RWPE2 (cell line): ENCODE data around the gene KLF14.

ENCODE experiments used
- ATAC-seq: fragments of 200-7000 bp; cut with Tn5 transposase; 3 replicates; pipeline ENCODE4 v1.9.1; 2021; ENCODE audit warnings: low read depth
- DNase-seq: peaks from one replicate; pipeline ENCODE4 v3.0.0-alpha.2; 2020; ENCODE audit warnings: low spot score
- H3K27ac ChIP-seq: fragments of 450-650 bp; 2 replicates; pipeline ENCODE4 v1.5.1; 2017; ENCODE audit warnings: mild to moderate bottlenecking; ENCODE audit not compliant: poor library complexity, severe bottlenecking
- H3K27me3 ChIP-seq: fragments of 250-450 bp; sonication (Bioruptor Pico); 2 replicates; pipeline ENCODE4 v1.5.1; 2021; ENCODE audit warnings: mild to moderate bottlenecking, moderate library complexity; ENCODE audit not compliant: insufficient read depth, poor library complexity, severe bottlenecking
- H3K36me3 ChIP-seq: fragments of 250-450 bp; sonication (Bioruptor Pico); 2 replicates; pipeline ENCODE4 v1.5.1; 2020; ENCODE audit warnings: low read depth, mild to moderate bottlenecking, moderate library complexity
- H3K4me1 ChIP-seq: fragments of 250-450 bp; sonication (Bioruptor Pico); 2 replicates; pipeline ENCODE4 v1.5.1; 2021; ENCODE audit warnings: mild to moderate bottlenecking, moderate library complexity; ENCODE audit not compliant: insufficient read depth, poor library complexity, severe bottlenecking
- H3K4me3 ChIP-seq: fragments of 250-450 bp; sonication (Bioruptor Pico); 2 replicates; pipeline ENCODE4 v1.5.1; 2021; ENCODE audit warnings: mild to moderate bottlenecking, moderate library complexity; ENCODE audit not compliant: severe bottlenecking
- H3K9me3 ChIP-seq: fragments of 250-450 bp; sonication (Bioruptor Pico); 2 replicates; pipeline ENCODE4 v1.5.1; 2021; ENCODE audit warnings: mild to moderate bottlenecking, moderate library complexity; ENCODE audit not compliant: severe bottlenecking
- TF ChIP-seq, protein P1 (sequence below): fragments of 450-650 bp; IDR thresholded peaks from one replicate; pipeline ENCODE4 v1.5.1; 2017; ENCODE audit warnings: mild to moderate bottlenecking, moderate library complexity; ENCODE audit not compliant: poor library complexity, severe bottlenecking

KLF14 gene

DNA sequence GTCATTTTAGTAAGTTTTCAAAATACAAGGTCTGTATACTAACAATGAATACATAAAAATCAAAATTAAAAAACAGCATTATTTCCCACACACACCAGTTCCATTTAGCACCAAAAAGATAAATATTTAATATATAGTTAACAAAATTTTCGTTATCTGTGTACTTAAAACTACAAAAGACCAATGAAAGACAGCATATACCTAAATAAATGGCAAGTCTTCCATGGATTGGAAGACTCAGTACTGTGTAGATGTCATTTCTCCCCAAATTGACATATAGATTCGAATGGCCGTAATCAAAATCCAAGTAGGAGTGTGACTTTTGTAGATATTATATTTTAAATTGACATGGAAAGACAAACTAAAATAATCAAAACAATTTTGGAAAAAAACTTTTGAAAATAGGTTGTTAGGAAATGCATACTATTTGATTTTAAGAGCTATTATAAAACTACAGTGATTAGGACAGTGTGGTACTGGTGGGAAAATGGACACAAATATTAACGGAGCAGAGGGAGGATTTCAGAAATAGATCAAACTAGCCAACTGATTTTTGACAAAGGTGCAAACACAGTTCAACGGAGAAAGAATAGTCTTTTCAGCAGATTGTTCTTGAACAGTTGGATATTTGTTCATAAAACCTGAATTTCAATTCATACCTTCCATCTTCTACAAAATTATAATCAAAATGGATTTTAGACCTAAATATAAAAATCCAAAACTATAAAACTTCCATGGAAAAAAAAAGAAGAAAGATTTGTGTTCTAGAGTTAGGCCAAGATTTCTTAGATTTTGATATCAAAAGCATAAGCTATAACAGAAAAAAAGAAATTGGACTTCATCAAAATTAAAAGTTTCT, 14.8 kb upstream of the KLF14 start:
- Histone ChIP-seq H3K4me3 (no peak overlapping the region), H3K27ac (no peak overlapping the region), H3K27me3 (peaks cover 70% of the 10 kb centered on the region), H3K9me3 (no peaks in the 10 kb centered on the region), H3K4me1 (no peaks in the 10 kb centered on the region), H3K36me3 (no peaks in the 10 kb centered on the region)
- DNase-seq (no peak), ATAC-seq (no peak)
- TF ChIP-seq, protein P1, sequence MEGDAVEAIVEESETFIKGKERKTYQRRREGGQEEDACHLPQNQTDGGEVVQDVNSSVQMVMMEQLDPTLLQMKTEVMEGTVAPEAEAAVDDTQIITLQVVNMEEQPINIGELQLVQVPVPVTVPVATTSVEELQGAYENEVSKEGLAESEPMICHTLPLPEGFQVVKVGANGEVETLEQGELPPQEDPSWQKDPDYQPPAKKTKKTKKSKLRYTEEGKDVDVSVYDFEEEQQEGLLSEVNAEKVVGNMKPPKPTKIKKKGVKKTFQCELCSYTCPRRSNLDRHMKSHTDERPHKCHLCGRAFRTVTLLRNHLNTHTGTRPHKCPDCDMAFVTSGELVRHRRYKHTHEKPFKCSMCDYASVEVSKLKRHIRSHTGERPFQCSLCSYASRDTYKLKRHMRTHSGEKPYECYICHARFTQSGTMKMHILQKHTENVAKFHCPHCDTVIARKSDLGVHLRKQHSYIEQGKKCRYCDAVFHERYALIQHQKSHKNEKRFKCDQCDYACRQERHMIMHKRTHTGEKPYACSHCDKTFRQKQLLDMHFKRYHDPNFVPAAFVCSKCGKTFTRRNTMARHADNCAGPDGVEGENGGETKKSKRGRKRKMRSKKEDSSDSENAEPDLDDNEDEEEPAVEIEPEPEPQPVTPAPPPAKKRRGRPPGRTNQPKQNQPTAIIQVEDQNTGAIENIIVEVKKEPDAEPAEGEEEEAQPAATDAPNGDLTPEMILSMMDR = no peak

DNA sequence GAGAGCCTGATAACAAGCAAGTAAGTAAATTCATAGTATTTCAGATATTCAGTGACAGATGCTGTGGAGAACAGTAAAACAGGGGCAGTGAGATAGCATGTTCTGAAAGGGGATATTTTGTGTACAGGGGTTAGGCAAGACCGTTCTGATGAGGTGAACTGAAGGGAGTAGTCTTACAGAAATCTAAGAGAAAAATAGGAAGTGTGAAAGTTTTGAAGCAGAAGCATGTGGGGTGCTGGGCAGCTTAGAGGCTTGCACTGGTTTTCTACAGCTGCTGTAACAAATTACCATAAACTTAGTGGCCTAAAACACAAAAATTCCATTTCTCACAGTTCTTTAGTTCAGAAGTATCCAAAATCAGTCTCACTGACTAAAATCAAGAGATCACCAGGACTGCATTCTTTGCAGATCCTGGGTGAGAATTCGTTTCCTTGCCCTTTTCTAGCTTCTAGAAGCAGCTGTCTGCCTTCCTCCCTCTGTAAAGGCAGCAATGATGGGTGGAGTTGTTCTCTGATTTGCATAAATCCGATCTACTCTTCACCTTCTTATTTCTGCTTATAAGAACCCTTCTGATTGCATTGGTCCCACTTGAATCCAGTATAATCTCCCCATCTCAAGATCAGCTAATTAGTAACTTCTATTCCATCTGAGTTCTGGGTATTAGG, 7.5 kb upstream of the KLF14 start:
- Histone ChIP-seq H3K27ac (no peak overlapping the region), H3K36me3 (no peaks in the 10 kb centered on the region), H3K4me3 (no peak overlapping the region), H3K27me3 (peaks cover 100% of the 10 kb centered on the region), H3K9me3 (no peaks in the 10 kb centered on the region), H3K4me1 (no peaks in the 10 kb centered on the region)
- TF ChIP-seq, protein P1 = no peak
- ATAC-seq (no peak), DNase-seq (no peak)

DNA sequence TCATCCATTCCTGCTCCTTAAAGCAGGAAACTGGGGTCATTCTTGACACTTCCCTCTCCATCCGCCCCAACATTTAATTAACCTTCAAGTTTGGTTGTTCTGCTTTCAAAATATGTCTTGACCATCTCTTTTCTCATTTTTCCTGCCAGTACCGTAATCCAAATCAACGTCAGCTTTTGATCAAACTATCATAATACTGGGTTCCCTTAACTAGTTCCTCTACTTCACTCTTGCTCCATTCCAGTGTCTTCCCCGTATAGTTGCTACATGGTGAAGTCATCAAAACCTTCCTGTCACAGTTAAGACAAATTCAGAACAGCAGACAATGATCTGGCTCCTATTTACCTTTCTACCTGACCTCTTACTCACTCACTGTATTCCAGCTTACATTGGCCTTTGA, 6.6 kb upstream of the KLF14 start:
- no peaks in the 10 kb centered on the region for H3K9me3 ChIP-seq
- no peak for DNase-seq
- no peak overlapping the region for H3K4me3 ChIP-seq
- H3K27ac ChIP-seq = no peak overlapping the region
- ATAC-seq = no peak
- TF ChIP-seq, protein P1 = no peak
- peaks cover 100% of the 10 kb centered on the region for H3K27me3 ChIP-seq
- no peaks in the 10 kb centered on the region for H3K4me1 ChIP-seq
- no peaks in the 10 kb centered on the region for H3K36me3 ChIP-seq

DNA sequence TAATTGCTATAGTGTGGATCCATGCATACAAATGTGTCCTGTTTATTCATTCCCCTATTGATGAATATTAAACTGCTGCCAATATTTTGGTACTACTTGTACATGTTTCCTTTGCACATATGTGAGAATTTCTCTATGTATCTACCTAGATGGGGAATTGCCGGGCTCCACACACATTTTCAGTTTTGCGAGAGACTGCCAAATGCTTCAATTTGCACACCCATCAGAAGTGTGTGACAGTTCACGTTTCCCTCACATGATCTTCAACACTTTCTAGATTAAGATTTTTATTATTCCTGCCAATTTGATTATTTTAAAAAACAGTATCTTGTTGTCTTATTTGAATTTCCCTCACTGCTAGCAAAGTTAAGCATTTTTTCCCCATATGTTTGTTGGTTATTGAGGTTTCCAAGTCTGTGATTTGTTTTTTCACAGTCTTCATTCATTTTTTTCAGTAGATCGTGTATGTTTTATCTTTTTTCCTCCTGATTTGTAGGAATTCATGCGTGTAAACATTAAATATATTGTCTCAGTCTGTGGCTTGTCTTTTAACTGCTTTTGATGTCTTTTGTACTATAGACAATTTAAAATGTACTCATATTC, 2.4 kb upstream of the KLF14 start:
- Histone ChIP-seq H3K27me3 (peaks cover 92% of the 10 kb centered on the region), H3K27ac (no peak overlapping the region), H3K9me3 (peaks cover 10% of the 10 kb centered on the region), H3K4me1 (peaks cover 6% of the 10 kb centered on the region), H3K36me3 (no peaks in the 10 kb centered on the region), H3K4me3 (no peak overlapping the region)
- ATAC-seq (no peak), DNase-seq (no peak)
- TF ChIP-seq, protein P1 = no peak
